ENCODE measurements around the gene GRIK4. TPM values are rescaled to one million over a fixed set of nuclear protein-coding genes. Genes with fewer than 3 reads are reported as not detected.

The GRIK4 gene
- total and polyA plus RNA-seq, 4 donors = 0.41 to 4.9 (median 1.7) TPM

DNA sequence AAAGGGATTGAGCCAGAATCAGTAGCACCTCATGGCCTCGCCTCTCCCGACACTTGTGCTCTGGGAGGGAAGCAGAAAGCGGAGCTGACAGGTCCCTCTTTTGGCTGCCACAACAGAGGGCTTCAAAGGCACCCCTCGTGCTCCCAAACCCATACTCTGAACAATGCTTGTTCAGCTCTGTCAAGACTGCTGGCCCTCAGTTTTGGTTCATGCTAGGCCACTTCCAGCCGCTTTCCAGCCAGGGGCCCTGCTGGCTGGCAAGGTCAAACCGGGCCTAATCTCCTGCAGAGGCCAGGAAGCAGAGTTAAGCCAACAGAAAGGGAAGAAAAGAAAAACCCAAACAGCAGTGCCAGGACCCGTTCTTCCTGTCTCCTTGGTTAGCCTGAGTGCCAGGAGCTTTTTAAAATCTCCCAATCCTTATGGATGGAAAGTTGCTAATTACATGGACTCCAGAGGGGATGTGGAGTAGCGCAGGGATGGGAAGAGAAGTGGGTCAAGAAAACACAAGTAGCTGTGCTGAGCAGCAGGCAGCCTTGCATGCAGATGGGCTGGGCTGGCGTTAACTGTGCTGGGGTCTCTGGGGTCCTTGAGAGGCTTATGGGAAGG is 150.6 kb downstream of the GRIK4 start:
- no peak for DNase-seq
- no peak for ATAC-seq (ENCODE audit: insufficient read depth, low FRiP score)
- Histone ChIP-seq H3K4me3 (no peak overlapping the region), H3K27me3 (ENCODE audit: control insufficient read depth in 3 of 3, insufficient read depth in 3 of 3, low read length in 2 of 3) (peaks cover 0 to 12% (median 0%) of the 10 kb centered on the region in 3 donors), H3K36me3 (ENCODE audit: control insufficient read depth in 4 of 4, insufficient read depth in 4 of 4, low read length in 4 of 4) (peaks cover 0 to 2% (median 0%) of the 10 kb centered on the region in 4 donors), H3K9ac (ENCODE audit: insufficient read depth in 1 of 2, low read length in 2 of 2) (no peak overlapping the region), H3K4me1 (ENCODE audit: control insufficient read depth in 5 of 5, insufficient read depth in 5 of 5, low read length in 5 of 5) (no peaks in the 10 kb centered on the region), H3K27ac (ENCODE audit: low read depth in 1 of 2, low read length in 1 of 2) (no peak overlapping the region), H3K9me3 (ENCODE audit: control insufficient read depth in 4 of 4, insufficient read depth in 3 of 4, low read length in 3 of 4) (no peaks in the 10 kb centered on the region)
- 83% methylated on average over 9 of the region's 9 CpGs for WGBS, 2 donors
- TF ChIP-seq, protein P1, sequence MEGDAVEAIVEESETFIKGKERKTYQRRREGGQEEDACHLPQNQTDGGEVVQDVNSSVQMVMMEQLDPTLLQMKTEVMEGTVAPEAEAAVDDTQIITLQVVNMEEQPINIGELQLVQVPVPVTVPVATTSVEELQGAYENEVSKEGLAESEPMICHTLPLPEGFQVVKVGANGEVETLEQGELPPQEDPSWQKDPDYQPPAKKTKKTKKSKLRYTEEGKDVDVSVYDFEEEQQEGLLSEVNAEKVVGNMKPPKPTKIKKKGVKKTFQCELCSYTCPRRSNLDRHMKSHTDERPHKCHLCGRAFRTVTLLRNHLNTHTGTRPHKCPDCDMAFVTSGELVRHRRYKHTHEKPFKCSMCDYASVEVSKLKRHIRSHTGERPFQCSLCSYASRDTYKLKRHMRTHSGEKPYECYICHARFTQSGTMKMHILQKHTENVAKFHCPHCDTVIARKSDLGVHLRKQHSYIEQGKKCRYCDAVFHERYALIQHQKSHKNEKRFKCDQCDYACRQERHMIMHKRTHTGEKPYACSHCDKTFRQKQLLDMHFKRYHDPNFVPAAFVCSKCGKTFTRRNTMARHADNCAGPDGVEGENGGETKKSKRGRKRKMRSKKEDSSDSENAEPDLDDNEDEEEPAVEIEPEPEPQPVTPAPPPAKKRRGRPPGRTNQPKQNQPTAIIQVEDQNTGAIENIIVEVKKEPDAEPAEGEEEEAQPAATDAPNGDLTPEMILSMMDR (IDR thresholded peaks at IDR 0.05; ENCODE audit: control extremely low read depth, extremely low read depth) = no peak

DNA sequence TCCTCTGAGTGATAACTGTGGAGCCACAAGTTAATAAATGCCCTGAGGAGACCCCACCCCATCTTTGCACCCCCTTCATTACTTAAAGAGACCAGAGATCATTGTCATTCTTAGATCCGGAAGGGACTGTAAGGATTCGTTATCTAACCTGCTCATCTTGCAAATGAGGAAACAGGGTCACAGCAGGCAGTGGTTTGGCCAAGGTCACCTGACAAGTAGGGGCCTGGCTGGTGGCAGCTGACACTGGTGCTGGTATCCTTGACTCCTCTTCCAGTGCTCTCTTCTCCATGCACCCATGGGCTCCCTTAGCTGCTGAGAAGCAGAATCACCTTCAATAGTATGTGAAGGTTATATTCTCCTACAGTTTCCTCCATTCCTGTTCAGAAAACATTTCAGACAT is 151.6 kb downstream of the GRIK4 start:
- Histone ChIP-seq H3K4me3 (no peak overlapping the region), H3K9ac (ENCODE audit: insufficient read depth in 1 of 2, low read length in 2 of 2) (no peak overlapping the region), H3K36me3 (ENCODE audit: control insufficient read depth in 4 of 4, insufficient read depth in 4 of 4, low read length in 4 of 4) (no peaks in the 10 kb centered on the region), H3K4me1 (ENCODE audit: control insufficient read depth in 5 of 5, insufficient read depth in 5 of 5, low read length in 5 of 5) (no peaks in the 10 kb centered on the region), H3K27ac (ENCODE audit: low read depth in 1 of 2, low read length in 1 of 2) (no peak overlapping the region), H3K27me3 (ENCODE audit: control insufficient read depth in 3 of 3, insufficient read depth in 3 of 3, low read length in 2 of 3) (peaks cover 0 to 19% (median 0%) of the 10 kb centered on the region in 3 donors), H3K9me3 (ENCODE audit: control insufficient read depth in 4 of 4, insufficient read depth in 3 of 4, low read length in 3 of 4) (no peaks in the 10 kb centered on the region)
- TF ChIP-seq, protein P1 (IDR thresholded peaks at IDR 0.05; ENCODE audit: control extremely low read depth, extremely low read depth) = no peak
- WGBS, 2 donors = 47 to 51% methylated on average over 2 of the region's 2 CpGs
- ATAC-seq (ENCODE audit: insufficient read depth, low FRiP score) (no peak), DNase-seq (no peak)

DNA sequence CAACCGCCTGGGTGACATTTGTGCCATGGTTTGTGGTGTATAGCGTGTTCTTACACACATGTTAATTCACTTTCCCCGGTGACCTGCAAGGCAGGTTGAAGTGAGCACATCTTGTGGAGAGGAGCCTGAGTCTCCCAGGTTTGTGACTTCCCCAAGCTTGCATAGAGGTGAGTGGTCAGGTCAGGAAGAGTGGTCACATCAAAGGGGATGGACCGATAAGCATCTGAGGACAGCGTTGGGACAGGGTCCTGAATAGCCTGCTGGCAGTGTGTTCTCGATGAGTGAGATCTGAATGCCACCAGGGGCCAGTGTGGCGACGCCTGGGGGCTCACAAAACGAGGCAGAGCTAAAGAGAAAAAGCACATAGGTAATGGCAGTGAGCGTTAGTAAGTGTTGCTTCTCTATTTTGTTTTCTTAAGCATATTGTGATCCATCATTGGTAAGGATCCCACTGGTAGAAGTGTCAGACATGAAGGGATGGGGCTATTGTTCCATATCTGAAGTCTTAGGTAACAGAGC is 154.6 kb downstream of the GRIK4 start:
- Histone ChIP-seq H3K9me3 (ENCODE audit: control insufficient read depth in 4 of 4, insufficient read depth in 3 of 4, low read length in 3 of 4) (no peaks in the 10 kb centered on the region), H3K36me3 (ENCODE audit: control insufficient read depth in 4 of 4, insufficient read depth in 4 of 4, low read length in 4 of 4) (no peaks in the 10 kb centered on the region), H3K27me3 (ENCODE audit: control insufficient read depth in 3 of 3, insufficient read depth in 3 of 3, low read length in 2 of 3) (peaks cover 0 to 19% (median 0%) of the 10 kb centered on the region in 3 donors), H3K4me3 (no peak overlapping the region), H3K4me1 (ENCODE audit: control insufficient read depth in 5 of 5, insufficient read depth in 5 of 5, low read length in 5 of 5) (no peaks in the 10 kb centered on the region), H3K27ac (ENCODE audit: low read depth in 1 of 2, low read length in 1 of 2) (no peak overlapping the region), H3K9ac (ENCODE audit: insufficient read depth in 1 of 2, low read length in 2 of 2) (no peak overlapping the region)
- ATAC-seq (ENCODE audit: insufficient read depth, low FRiP score) (no peak), DNase-seq (no peak)
- TF ChIP-seq, protein P1 (IDR thresholded peaks at IDR 0.05; ENCODE audit: control extremely low read depth, extremely low read depth) = no peak
- 63 to 67% methylated on average over 10 of the region's 10 CpGs for WGBS, 2 donors

Data from lung (tissue), 12 donors.